ENCODE data around the gene TMTC2.

The TMTC2 gene

DNA sequence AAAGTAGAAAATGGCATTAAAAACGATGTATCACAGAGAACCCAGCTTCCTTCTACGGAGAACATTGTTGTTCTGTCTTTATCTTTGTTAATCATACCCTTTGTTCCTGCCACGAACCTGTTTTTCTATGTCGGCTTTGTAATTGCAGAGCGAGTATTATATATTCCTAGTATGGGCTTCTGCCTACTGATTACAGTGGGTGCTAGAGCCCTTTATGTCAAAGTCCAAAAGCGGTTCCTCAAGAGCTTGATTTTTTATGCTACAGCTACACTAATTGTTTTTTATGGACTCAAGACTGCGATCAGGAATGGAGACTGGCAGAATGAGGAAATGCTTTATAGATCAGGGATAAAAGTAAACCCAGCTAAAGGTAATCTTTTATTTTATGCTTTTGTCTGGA, 209.6 kb downstream of the TMTC2 start:
- no peak for DNase-seq

DNA sequence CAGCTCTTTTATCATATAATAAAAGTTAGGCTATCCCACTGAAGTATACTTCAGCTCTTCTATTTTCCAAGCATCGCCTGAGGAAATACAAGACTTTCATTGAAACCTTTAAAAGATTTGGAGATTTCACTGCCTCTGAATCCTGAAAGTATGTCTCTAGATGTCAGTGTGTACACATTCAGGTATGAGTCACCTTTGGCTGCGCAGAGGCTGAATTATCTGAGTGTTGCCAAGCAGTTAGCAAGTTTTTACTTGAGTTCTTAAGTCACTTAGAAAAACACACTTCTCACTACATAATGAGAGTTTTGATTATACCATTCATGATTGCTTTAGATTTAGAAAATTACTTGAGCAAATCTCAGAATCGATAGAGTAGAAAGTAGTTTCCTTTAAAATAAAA, 210.3 kb downstream of the TMTC2 start:
- peak; percentile 11 for DNase-seq

DNA sequence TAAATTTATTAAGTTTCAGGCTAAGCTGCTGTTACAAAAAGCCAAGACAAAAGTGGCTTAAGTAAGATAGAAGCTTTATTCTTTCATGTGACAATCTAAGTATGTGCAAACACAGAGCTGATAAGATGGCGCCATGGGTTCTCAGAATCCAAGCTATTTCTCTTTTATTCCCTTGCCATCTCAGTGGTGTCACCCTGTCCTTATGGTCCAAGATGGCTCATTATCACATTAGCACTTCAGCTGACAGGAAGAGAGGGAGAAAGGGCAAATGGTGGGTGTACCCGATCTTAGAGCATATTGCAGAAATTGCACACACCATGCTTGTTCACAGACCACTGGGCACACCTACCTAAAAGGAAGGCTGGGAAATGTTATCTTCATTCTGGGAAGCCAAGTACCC, 211.7 kb downstream of the TMTC2 start:
- peak; percentile 9 for DNase-seq

DNA sequence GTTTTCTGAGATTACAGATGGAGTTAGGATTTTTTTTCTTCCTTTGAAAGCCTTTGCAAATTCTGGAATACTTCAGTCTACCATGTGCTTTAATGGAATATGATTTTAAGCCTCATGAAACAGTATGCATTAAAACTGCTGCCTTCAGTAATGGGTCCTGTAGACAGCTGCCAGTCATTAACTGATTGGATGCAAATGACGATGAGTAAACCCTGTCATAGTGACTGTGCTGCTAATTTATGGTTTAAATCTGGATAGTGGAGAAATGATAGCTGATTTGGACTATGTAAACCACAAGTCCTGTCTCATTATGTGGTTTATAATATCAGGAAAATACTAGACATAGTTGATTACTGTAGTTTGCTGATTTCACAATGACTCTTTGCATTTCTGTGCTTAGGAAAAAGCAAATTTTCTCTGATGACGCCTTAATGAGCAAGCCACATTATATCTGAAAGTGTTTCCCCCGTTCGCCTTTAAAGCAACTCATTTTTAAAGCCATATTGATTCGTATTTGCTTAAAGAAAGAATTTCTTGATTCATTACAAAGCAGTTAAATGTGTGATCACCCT, 217.6 kb downstream of the TMTC2 start:
- no peak for DNase-seq

DNA sequence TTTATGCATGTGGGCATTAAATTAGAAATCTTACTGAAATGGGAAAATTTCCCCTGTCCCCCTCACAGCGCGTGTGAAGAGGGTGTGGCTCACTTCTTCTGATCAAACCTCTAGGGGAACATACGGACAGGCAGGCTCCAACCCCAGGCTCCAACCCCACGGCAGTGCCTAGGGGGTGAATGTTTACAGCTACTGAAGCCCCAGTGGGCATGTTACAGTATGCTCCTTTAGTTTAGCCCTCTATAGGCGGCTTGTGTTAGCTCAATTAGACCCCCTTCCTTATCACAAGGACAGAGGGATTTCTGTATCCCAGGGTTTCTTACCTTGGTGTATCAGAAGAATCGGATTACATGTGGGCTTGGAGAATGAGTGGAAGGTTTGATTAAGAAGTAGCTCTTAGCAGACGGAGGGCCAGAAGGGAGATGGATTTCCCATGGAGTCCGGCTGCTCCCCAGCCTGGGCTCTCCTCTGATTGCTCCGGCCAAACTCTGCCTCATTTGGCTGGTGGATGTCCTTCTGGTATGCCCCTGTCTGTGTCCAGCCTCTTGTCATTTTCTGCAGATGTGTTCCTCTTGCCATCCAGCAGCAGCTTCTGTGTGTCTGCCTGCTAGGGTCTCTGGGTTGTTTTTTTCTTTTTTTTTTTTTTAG, 223.7 kb downstream of the TMTC2 start:
- DNase-seq = no peak

DNA sequence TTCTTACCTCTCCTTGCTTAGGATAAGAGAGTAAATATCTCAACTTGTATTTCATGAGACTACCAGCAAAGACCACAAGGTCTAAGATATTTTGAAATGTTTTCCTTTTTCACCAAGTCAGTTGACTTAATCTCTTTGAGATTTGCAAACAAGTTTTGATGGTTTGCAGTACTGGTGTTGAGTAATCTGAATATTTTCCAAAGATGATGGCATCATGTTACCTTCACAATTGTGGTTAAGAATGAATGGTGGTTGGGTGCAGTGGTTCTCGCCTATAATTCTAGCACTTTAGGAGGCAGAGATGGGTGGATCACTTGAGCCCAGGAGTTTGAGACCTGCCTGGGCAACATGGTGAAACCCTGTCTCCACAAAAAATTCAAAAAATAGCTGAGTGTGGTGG, 225.7 kb downstream of the TMTC2 start:
- no peak for DNase-seq

DNA sequence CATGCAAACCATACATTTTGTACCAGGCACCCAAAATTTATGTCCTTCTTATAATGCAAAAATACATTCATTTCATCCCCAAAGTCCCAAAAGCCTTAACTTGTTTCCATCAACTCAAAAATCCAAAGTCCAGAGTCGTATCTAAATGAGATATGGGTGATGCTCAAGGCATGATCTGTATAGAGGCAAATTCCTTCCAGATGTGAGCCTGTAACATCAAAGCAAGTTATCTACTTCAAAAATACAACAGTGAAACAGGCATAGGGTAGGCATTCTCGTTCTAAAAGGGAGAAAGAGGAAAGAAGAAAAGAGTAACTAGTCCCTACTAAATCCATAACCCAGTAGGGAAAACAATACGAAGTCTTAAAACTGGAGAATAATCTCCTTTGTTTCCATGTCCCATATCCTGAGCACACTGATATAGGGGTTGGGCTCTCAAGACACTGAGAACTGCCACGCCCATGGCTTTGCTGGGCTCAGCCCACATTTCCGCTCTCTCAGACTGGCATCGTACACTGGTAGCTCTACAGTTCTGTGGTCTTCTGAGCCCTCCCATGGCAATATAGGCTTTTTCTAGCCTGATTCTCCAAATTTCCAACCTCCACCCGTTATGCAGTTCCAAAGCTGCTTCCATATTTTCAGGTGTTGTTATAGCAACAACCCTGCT, 232.8 kb downstream of the TMTC2 start:
- no peak for DNase-seq

DNA sequence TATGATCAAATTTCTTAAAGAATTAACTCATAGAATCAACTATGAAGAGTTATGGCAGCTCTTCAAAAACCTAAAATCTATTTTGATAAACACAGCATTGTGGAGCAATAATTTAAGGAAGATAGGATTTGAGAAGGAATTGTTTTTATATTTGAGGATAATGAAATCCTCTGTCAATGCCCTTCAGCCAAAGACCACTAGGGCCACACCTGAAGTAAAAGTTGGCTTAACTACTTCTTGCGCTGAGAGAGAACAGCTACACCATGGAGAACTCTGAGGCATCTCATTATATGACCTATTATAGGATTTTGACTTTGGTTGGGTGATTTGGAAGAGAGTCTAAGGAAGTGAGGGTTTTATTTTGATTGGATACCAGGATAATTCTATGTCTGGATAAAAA, 237.2 kb downstream of the TMTC2 start:
- no peak for DNase-seq

DNA sequence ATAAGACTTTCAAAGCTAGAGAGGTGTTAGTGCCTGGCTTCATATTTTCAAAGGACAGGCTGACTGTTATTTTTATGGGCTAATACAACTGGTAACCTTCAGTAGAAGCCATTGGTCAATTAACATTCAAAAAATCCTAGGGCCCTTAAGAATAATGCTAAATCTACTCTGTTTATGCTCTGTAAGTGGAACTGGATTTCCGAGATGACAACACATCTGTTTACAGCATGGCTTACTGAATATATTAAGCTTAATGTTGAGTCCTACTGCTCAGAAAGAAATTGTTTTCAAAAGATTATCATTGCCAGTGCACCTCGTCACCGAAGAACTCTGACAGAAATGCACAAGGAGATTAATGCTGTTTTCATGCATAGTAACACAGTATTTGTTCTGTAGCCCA, 239.9 kb downstream of the TMTC2 start:
- no peak for DNase-seq

DNA sequence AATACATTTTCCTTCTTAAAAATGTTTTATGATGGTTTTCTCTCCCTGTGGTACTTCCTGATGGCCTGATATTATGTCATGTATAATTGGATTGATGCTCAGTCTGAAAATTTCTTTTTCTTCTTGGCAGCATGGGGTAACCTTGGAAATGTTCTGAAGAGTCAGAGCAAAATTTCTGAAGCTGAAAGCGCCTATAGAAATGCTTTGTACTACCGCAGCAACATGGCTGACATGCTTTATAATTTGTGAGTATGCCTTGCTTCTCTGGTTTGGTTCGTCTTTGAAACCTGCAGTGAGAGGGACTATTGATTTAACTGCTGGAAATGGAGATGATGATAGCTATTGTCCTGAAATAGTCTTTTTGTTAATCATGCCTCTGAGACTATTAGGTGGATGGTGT, 243.6 kb downstream of the TMTC2 start:
- DNase-seq = no peak

DNA sequence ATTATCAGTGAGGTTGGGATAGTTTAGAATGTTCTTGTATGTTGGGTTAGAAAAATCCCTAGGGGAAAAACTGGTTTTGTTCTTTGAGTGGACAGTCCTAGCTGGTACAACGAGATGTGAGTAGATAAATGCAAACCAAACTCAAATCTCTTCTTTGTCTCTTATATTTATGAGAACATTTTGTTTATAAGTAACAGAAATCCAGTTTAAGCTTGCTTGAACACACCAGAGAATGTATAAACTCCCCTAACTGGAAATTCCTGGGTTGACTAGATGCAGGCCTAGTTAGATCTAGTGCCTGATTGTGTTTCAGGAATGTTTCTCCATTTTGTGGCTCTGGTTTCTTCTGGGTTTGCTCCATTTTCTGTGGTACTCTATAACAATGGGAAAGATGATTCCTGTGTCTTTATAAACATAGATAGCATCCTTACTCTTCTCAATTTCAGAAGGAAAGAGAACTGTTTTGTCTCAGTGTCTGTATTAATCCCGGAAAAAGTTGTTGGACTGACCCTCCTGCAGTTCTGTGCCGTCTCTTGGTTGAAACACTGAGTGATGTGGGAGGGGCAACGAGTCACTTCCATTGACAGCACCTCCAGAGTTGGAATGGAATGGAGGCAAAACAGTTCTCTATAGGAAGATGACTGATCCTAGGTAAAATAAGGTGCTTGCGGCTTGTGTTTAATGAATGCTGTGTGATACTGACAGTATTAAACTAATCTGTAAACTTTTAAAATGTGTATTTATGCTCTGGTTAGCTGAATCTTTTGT, 244.8 kb downstream of the TMTC2 start:
- no peak for DNase-seq

DNA sequence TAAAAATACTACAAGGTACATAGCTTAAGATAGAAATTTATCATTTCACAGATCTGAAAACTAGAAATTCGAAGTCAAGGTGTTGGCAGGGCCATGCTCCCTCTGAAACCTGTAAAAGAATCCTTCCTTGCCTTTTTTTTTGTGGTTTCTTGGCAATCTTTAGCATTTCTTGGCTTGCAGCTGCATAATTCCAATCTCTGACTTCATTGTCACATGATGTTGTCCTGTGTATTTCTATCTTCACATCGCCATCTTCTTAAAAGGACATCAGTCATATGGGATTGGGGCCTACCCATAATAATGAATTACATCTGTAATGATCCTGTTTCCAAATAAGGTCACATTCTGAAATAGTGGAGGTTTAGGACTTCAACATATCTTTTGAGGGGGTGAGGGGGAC, 250.4 kb downstream of the TMTC2 start:
- DNase-seq = no peak

DNA sequence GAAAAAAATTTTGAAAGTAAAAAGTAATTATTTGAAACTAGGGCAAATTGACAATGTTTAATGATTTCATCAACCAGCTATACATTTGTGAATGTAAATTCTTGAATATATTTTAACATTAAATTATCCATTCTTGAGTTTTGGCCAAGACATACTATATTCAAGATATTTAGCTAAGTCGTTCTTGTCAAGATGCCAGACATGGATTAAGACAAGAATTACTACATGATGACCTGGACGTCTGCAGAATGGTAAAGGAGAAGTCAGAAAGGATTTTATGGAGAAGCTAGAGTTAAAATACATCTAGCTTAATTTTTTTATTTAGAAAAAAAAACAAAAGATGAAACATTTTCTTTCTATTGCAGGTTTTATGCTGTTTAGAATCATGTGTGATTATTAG, 255.8 kb downstream of the TMTC2 start:
- no peak for DNase-seq

DNA sequence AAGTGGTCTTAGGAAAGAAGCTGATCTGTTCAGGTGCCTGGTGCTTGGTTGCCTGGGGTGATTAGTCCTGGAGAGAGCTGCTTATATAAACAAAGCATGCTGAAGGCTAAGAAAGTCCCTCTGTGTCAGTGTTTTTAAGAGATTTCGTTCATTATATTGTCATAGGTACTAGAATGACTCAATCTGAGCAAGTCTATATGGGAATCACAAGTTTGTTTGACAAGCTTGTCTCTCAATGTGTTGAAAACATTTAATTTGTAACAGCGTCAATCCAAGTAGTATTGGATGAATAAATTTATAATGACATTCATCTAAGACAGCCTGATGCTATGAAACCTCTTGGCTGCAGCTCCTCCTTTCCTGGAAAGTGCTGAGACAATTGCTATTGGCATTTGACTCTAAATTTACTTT, 256.3 kb downstream of the TMTC2 start:
- no peak for DNase-seq

DNA sequence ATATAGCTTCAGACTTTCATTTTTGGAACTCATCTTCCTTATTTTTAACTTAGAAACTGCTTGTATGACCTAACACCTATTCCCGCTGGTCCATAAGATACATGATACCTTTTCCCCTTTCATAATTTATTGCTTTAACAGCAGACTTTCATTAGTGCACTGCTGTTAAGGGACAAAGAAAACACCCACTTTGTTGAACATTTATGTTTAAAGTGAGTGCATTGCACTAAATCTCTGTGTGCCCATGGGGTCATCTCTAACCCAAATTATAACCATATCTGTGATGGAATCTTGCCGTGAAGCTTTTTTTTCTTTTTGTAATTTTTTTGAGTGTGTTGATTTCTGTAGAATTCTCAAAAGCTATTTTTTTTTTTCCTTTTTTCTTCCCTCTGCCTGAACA, 261.8 kb downstream of the TMTC2 start:
- no peak for DNase-seq

DNA sequence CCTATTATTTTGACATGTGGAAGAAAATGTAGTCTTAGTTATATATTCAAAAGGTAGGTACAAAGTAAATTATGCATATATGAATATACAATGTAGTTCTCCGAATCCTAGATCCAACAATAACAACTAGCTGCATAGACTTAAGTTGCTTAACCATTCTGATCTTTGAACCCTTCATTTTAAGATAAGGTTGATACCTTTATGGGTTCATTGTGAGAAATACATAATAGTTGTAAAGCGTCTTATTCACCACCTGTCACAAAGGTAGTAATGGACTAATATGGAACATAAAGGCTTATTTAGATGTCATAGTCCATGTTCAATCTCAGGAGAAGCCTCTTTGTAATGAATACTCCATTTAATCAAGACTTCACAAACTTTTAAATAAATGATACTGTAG, 263.6 kb downstream of the TMTC2 start:
- DNase-seq = no peak

DNA sequence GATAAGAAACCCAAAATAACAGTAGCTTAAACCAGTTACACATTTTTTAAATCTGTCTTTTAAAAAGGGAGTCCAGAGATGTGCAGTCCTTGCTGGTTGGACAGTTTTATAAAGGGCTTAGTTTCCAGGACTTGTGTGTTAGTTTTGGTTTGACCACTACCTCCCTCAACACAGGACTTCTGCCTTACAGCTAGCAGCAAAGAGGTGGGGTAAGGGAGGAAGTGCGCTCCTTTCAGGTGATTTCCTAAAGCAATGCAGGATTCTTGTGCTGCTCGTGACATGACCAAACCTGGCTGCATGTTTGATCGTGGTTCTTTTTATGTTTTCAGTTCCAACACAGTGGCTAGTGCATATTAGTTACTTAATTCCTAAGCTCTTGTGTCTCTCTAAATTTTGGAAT, 266.2 kb downstream of the TMTC2 start:
- no peak for DNase-seq

DNA sequence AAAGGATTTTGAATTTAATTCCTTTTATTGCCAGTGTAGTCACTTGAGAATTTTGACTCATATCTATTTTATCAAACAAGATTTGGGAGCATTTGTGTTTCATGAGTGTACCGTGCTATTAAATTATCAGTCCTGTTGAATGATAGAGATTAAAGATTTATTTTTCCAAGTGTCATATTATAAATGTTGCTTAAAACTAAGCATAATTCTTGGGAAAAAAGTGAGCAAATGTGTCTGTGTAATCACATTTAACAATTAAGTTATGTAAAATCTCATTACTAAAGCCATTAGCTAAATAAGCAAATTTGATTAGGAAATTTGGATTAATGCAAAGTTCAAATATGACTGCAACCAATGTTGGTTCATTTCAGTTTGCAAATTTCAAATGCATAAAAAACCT, 266.7 kb downstream of the TMTC2 start:
- no peak for DNase-seq

DNA sequence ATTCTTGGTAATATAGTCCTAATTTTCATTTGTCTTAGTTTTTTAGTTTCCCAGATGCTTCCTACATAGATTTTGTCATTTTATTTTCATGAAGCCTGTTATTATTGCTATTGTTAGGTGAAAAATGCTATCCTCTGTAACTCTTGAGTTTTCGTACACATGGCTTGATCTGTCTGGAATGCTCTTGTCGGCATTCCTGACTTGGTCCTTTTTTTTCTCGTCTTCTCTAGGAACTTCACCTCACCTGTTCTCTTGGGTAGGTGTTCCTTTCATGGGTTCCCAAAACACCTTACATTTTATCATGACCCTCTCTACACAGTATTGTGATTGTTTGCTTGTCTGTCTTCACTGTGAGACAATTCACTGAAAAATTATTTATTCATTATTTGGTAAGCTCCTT, 267.4 kb downstream of the TMTC2 start:
- DNase-seq = no peak

DNA sequence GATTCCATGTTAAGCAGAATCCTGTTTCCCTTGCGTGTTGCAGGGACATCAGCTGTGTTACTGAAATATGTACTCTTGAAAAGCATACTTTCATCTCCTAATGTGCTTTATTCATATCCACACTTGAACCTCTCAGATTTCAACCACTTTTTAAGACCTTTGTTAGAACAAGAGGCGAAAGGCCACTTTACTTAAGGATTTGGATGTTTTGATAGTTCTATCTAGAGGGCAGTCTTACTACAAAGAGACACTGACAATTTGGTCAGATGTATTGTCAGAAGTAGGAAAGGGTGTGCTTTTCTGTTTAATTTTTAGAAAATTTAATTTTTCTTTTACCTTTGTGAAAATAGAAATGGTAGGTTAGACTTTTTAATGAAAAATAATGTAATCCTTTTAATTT, 267.9 kb downstream of the TMTC2 start:
- no peak for DNase-seq

DNA sequence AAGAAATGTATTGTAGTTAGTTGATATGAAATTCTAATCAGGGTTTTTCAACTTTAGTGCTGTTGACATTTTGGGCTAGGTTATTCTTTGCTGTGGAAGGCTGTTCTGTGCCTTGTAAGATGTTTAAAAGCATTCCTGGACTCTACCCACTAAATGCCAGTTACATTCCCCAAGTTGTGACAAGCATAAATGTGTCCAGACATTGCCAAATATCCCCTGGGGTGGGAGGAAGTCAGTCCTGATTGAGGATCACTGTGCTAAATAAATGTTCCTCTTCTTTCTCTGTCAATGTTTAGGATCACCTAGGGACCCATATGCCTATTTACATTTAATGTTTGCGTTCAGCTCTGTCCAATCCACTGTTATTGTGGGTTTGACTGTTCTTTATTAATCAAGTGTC, 268.3 kb downstream of the TMTC2 start:
- no peak for DNase-seq

DNA sequence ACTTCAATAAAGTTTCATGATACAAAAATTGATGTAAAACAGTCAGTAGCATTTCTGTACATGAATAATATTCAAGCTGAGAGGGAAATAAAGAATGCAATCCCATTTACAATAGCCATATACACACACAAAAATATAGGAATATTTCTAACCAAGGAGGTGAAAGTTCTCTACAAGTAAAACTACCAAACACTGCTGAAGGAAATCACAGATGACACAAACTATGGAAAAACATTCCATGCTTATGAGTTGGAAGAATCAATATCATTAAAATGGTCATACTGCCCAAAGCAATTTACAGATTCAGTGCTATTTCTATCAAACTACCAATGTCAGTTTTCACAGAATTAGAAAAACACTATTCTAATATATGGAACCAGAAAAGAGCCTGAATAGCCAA, 272.3 kb downstream of the TMTC2 start:
- DNase-seq = no peak

DNA sequence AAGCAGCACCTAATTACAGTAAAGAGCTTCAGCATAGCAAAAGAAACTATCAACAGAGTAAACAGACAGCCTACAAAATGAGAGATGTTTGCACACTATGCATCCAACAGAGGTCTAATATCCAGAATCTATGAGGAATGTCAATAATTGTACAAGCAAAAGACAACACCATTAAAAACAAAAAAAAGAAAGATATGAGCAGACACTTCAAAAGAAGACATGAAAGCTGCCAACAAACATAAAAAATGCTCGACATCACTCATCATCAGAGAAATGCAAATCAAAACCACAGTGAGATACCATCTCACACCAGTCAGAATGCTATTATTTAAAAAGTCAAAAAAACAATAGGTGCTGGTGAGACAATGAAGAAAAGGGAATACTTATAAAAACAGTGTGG, 273.1 kb downstream of the TMTC2 start:
- no peak for DNase-seq

DNA sequence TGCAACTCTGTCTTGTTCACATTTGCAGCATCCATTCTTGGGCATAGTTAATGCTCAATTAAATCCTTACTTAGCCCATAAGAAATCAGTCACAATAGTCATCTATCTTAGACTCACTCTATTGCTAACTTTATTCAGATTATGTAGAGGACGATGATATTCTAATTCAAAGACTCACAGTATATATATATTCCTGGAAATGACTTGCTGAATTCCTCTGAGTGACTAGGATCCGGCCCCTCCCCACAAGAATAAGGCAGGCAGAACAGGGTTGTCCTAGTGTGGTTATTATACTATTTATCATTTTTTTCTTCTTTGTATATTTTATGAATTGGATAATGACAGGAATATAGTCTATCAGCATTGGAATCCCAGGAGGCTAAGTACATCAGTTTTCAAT, 275.1 kb downstream of the TMTC2 start:
- DNase-seq = no peak
